Vagina (tissue), 2 donors: Measurements from ENCODE around the gene RPH3AL.
"Not testable (repeated sequence)": the region's sequence is repeated elsewhere in the genome, so short reads cannot be mapped to it uniquely, and the experiment has no call there.

Experiments used
- CTCF ChIP-seq, 3 experiments: fragments of 450-650 bp in 2 of 3; fragments of 200-600 bp in 1 of 3; sonication (generic) in 1 of 3; IDR thresholded peaks; one replicate each; pipeline ENCODE4 v1.5.1; 2017 to 2019; ENCODE audit warnings: antibody characterized with exemption in 3 of 3, mild to moderate bottlenecking in 2 of 3, moderate library complexity in 2 of 3
- POLR2AphosphoS5 ChIP-seq, 2 donors: sonication (generic); formaldehyde crosslinking; IDR thresholded peaks; one replicate each; pipeline ENCODE4 v1.9.0; 2017; ENCODE audit warnings: antibody characterized with exemption in 2 of 2, mild to moderate bottlenecking in 2 of 2, low read depth in 1 of 2; ENCODE audit not compliant: insufficient read depth in 1 of 2

GRCh38 chr17:243924-244323 lies 108.7 kb downstream of the RPH3AL start:
- TF ChIP-seq POLR2AphosphoS5 (IDR thresholded peaks at IDR 0.05; ENCODE audit: insufficient read depth in 1 of 2, low read depth in 1 of 2); CTCF (IDR thresholded peaks at IDR 0.05): not testable (repeated sequence)
